ENCODE measurements around the gene IL18RAP.

IL18RAP gene

GRCh38 chr2:102399499-102400141, 23.3 kb upstream of the IL18RAP start:
- in situ Hi-C loops (cut with HindIII; ENCODE audit: low sequenced_read_pairs), result no loop called here
- H3K4me3 ChIP-seq (ENCODE audit: low read depth, low read length), result no peak overlapping the region
- DNase-seq (ENCODE audit: low read depth), result no peak
- TF ChIP-seq CTCF (IDR thresholded peaks at IDR 0.05; ENCODE audit: low read depth, low read length, missing control alignments), result no peak

GRCh38 chr2:102401456-102401855, 21.5 kb upstream of the IL18RAP start:
- no peak for DNase-seq (ENCODE audit: low read depth)
- in situ Hi-C loops (cut with HindIII; ENCODE audit: low sequenced_read_pairs), result no loop called here
- TF ChIP-seq CTCF (IDR thresholded peaks at IDR 0.05; ENCODE audit: low read depth, low read length, missing control alignments), result no peak
- H3K4me3 ChIP-seq (ENCODE audit: low read depth, low read length), result no peak overlapping the region

- no peak overlapping the region for H3K4me3 ChIP-seq (ENCODE audit: low read depth, low read length)
- no peak for TF ChIP-seq CTCF (IDR thresholded peaks at IDR 0.05; ENCODE audit: low read depth, low read length, missing control alignments)
- in situ Hi-C loops (cut with HindIII; ENCODE audit: low sequenced_read_pairs), result no loop called here
- DNase-seq (ENCODE audit: low read depth), result no peak
These were observed 21.1 kb upstream of the IL18RAP start for GRCh38 chr2:102401865-102402264.

- DNase-seq (ENCODE audit: low read depth), result no peak
- H3K4me3 ChIP-seq (ENCODE audit: low read depth, low read length), result no peak overlapping the region
- no peak for TF ChIP-seq CTCF (IDR thresholded peaks at IDR 0.05; ENCODE audit: low read depth, low read length, missing control alignments)
- in situ Hi-C loops (cut with HindIII; ENCODE audit: low sequenced_read_pairs), result no loop called here
These were observed 12.0 kb upstream of the IL18RAP start for GRCh38 chr2:102410952-102411351.

- no peak overlapping the region for H3K4me3 ChIP-seq (ENCODE audit: low read depth, low read length)
- no peak for TF ChIP-seq CTCF (IDR thresholded peaks at IDR 0.05; ENCODE audit: low read depth, low read length, missing control alignments)
- in situ Hi-C loops (cut with HindIII; ENCODE audit: low sequenced_read_pairs), result no loop called here
- DNase-seq (ENCODE audit: low read depth), result no peak
These were observed 10.8 kb upstream of the IL18RAP start for GRCh38 chr2:102412199-102412598.

- in situ Hi-C loops (cut with HindIII; ENCODE audit: low sequenced_read_pairs), result no loop called here
- DNase-seq (ENCODE audit: low read depth), result no peak
- no peak overlapping the region for H3K4me3 ChIP-seq (ENCODE audit: low read depth, low read length)
- TF ChIP-seq CTCF (IDR thresholded peaks at IDR 0.05; ENCODE audit: low read depth, low read length, missing control alignments), result no peak
These were observed 5.0 kb upstream of the IL18RAP start for GRCh38 chr2:102417946-102418345.

All from astrocyte of the cerebellum (primary cell).